ENCODE measurements around the gene GIMAP2. TPM values are rescaled to one million over a fixed set of nuclear protein-coding genes. Genes with fewer than 3 reads are reported as not detected.

Gene GIMAP2
- total and polyA plus RNA-seq, 12 donors = 5.2 to 23.6 (median 14.5) TPM

GRCh38 chr7:150665089-150665748 lies 20.3 kb upstream of the GIMAP2 start:
- no peaks in the 10 kb centered on the region for H3K9me3 ChIP-seq (replicated peaks in 1 of 3)
- TF ChIP-seq POLR2A (IDR thresholded peaks at IDR 0.05) (no peak), CTCF (IDR thresholded peaks at IDR 0.05) (no peak)
- H3K4me3 ChIP-seq = no peak overlapping the region
- no peaks in the 10 kb centered on the region for H3K36me3 ChIP-seq (replicated peaks in 1 of 2)
- H3K27ac ChIP-seq = peak overlapping the region in 1 of 5 donors; percentile 40
- H3K4me1 ChIP-seq (replicated peaks in 1 of 2) = no peaks in the 10 kb centered on the region
- no peak for DNase-seq
- 85 to 88% (median 86%) methylated on average over 9 of the region's 9 CpGs for WGBS, 4 donors
- intact Hi-C loops (cut with DNase I) = no loop called here
- no peaks in the 10 kb centered on the region for H3K27me3 ChIP-seq

- no peaks in the 10 kb centered on the region for H3K4me1 ChIP-seq (replicated peaks in 1 of 2)
- H3K27ac ChIP-seq = peak overlapping the region in 1 of 5 donors; percentile 40
- H3K9me3 ChIP-seq (replicated peaks in 1 of 3) = no peaks in the 10 kb centered on the region
- 58 to 100% (median 79%) methylated on average over 2 of the region's 2 CpGs for WGBS, 4 donors
- no peaks in the 10 kb centered on the region for H3K27me3 ChIP-seq
- intact Hi-C loops (cut with DNase I) = no loop called here
- DNase-seq = no peak
- TF ChIP-seq POLR2A (IDR thresholded peaks at IDR 0.05) (no peak), CTCF (IDR thresholded peaks at IDR 0.05) (no peak)
- no peaks in the 10 kb centered on the region for H3K36me3 ChIP-seq (replicated peaks in 1 of 2)
- H3K4me3 ChIP-seq = no peak overlapping the region
Measured at GRCh38 chr7:150665896-150666295, 19.6 kb upstream of the GIMAP2 start.

GRCh38 chr7:150666412-150666811 lies 19.1 kb upstream of the GIMAP2 start:
- no peak for DNase-seq
- Histone ChIP-seq H3K4me3 (no peak overlapping the region), H3K4me1 (replicated peaks in 1 of 2) (no peaks in the 10 kb centered on the region), H3K27me3 (no peaks in the 10 kb centered on the region), H3K36me3 (replicated peaks in 1 of 2) (no peaks in the 10 kb centered on the region), H3K9me3 (replicated peaks in 1 of 3) (no peaks in the 10 kb centered on the region), H3K27ac (no peak overlapping the region)
- intact Hi-C loops (cut with DNase I) = no loop called here
- no peak for TF ChIP-seq POLR2A (IDR thresholded peaks at IDR 0.05)
- no peak for TF ChIP-seq CTCF (IDR thresholded peaks at IDR 0.05)

- Histone ChIP-seq H3K27me3 (no peaks in the 10 kb centered on the region), H3K27ac (no peak overlapping the region), H3K36me3 (replicated peaks in 1 of 2) (no peaks in the 10 kb centered on the region), H3K4me3 (no peak overlapping the region), H3K9me3 (replicated peaks in 1 of 3) (no peaks in the 10 kb centered on the region), H3K4me1 (replicated peaks in 1 of 2) (no peaks in the 10 kb centered on the region)
- TF ChIP-seq CTCF (IDR thresholded peaks at IDR 0.05) (no peak), POLR2A (IDR thresholded peaks at IDR 0.05) (no peak)
- intact Hi-C loops (cut with DNase I) = no loop called here
- no peak for DNase-seq
- WGBS, 4 donors = 30 to 74% (median 58%) methylated on average over 1 of the region's 1 CpG
Measured at GRCh38 chr7:150668472-150668911, 17.0 kb upstream of the GIMAP2 start.
